Stimulated activated CD4-positive, alpha-beta T cell treated with anti-CD3 and anti-CD28 coated beads, Interleukin-12 subunit alpha, Interleukin-12 subunit beta, amount 100 ng/mL, for 48 hours (primary cell): ENCODE data around the gene NTN1.
"Not testable (repeated sequence)": the region's sequence is repeated elsewhere in the genome, so short reads cannot be mapped to it uniquely, and the experiment has no call there.

Experiments
- DNase-seq, 3 donors: peaks; one replicate each; pipeline ENCODE4 v3.0.0-alpha.2; 2020; ENCODE audit warnings: low read depth in 2 of 3, low spot score in 1 of 3

The NTN1 gene

GRCh38 chr17:9080296-9080914, 59.1 kb downstream of the NTN1 start:
- no peak for DNase-seq

- no peak for DNase-seq
These were observed 59.7 kb downstream of the NTN1 start for GRCh38 chr17:9080983-9081382.

- no peak for DNase-seq
These were observed 65.3 kb downstream of the NTN1 start for GRCh38 chr17:9086577-9086976.

- no peak for DNase-seq
These were observed 66.6 kb downstream of the NTN1 start for GRCh38 chr17:9087921-9088320.

- no peak for DNase-seq
These were observed 69.4 kb downstream of the NTN1 start for GRCh38 chr17:9090641-9091096.

GRCh38 chr17:9094193-9094592, 72.9 kb downstream of the NTN1 start:
- DNase-seq = no peak

GRCh38 chr17:9095390-9095789, 74.1 kb downstream of the NTN1 start:
- DNase-seq = no peak

GRCh38 chr17:9098242-9098825, 77.0 kb downstream of the NTN1 start:
- DNase-seq = no peak

GRCh38 chr17:9101356-9101755, 80.0 kb downstream of the NTN1 start:
- DNase-seq = no peak

GRCh38 chr17:9103193-9103592, 81.9 kb downstream of the NTN1 start:
- not testable (repeated sequence) for DNase-seq

GRCh38 chr17:9104370-9105041, 83.2 kb downstream of the NTN1 start:
- DNase-seq = no peak

GRCh38 chr17:9105068-9105868, 84.0 kb downstream of the NTN1 start:
- DNase-seq = no peak

- DNase-seq = not testable (repeated sequence)
These were observed 85.0 kb downstream of the NTN1 start for GRCh38 chr17:9106278-9106677.

GRCh38 chr17:9107527-9107926, 86.2 kb downstream of the NTN1 start:
- no peak for DNase-seq

GRCh38 chr17:9108146-9108545, 86.8 kb downstream of the NTN1 start:
- DNase-seq = no peak

- no peak for DNase-seq
These were observed 88.6 kb downstream of the NTN1 start for GRCh38 chr17:9109933-9110332.

GRCh38 chr17:9110501-9110900, 89.2 kb downstream of the NTN1 start:
- no peak for DNase-seq

- peak in 1 of 3 donors; percentile 28 for DNase-seq
These were observed 94.2 kb downstream of the NTN1 start for GRCh38 chr17:9115214-9116191.

- no peak for DNase-seq
These were observed 95.1 kb downstream of the NTN1 start for GRCh38 chr17:9116311-9116835.

GRCh38 chr17:9116861-9117568, 95.7 kb downstream of the NTN1 start:
- DNase-seq = no peak
